BE2C (cell line): Measurements from ENCODE around the gene CYP19A1.

Experiments
- DNase-seq: peaks from one replicate; pipeline ENCODE4 v3.0.0-alpha.2; 2020
- H3K27me3 ChIP-seq: fragments of 250-450 bp; sonication (Bioruptor Pico); 2 replicates; pipeline ENCODE4 v1.5.1; 2020; ENCODE audit warnings: mild to moderate bottlenecking
- H3K36me3 ChIP-seq: fragments of 250-450 bp; sonication (Bioruptor Pico); 2 replicates; pipeline ENCODE4 v1.5.1; 2020; ENCODE audit warnings: mild to moderate bottlenecking
- H3K4me1 ChIP-seq: fragments of 250-450 bp; sonication (Bioruptor Pico); 2 replicates; pipeline ENCODE4 v1.5.1; 2020
- H3K4me3 ChIP-seq: 2 replicates; pipeline ENCODE4 v1.5.1; 2011; ENCODE audit warnings: low read depth, low read length
- H3K9me3 ChIP-seq: fragments of 250-450 bp; sonication (Bioruptor Pico); 2 replicates; pipeline ENCODE4 v1.5.1; 2020
- TF ChIP-seq, protein P1 (sequence below): IDR thresholded peaks from 2 replicates; pipeline ENCODE4 v1.5.1; 2012; ENCODE audit warnings: mild to moderate bottlenecking, low read depth, low read length

The CYP19A1 gene

DNA sequence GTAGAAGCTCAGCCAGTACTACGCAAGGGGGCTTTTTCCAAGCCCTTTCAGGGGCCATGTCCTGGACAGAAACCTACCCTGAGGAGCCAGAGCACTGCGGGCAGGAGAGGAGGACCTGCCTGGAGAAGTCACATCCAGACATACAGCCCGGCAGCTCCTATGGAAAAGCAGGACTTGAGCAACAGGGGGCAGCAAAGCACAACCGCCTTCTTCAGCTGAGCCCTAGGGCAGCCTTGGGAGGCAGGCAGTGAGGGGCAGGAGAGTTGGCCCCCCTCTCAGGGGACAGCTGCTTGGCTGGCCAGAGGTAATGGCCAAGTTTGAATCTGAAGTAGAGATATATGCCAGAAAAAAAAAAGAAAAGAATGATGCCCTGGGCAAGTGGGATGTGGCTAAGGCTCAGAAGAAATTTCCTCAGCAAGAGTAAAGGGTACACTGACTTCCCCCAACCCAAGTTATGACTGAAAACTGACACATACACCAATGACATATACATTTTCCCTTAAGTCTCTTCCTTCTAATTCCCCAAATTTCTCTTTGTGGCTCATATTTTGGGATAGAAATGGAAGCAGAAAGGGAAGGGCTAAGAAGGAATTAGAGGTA is 56.9 kb downstream of the CYP19A1 start:
- peak; percentile 79 for DNase-seq
- Histone ChIP-seq H3K4me3 (no peak overlapping the region), H3K4me1 (peaks cover 5% of the 10 kb centered on the region), H3K9me3 (no peaks in the 10 kb centered on the region; the same call in 1 of the 2 replicates), H3K27me3 (no peaks in the 10 kb centered on the region), H3K36me3 (no peaks in the 10 kb centered on the region)
- TF ChIP-seq, protein P1, sequence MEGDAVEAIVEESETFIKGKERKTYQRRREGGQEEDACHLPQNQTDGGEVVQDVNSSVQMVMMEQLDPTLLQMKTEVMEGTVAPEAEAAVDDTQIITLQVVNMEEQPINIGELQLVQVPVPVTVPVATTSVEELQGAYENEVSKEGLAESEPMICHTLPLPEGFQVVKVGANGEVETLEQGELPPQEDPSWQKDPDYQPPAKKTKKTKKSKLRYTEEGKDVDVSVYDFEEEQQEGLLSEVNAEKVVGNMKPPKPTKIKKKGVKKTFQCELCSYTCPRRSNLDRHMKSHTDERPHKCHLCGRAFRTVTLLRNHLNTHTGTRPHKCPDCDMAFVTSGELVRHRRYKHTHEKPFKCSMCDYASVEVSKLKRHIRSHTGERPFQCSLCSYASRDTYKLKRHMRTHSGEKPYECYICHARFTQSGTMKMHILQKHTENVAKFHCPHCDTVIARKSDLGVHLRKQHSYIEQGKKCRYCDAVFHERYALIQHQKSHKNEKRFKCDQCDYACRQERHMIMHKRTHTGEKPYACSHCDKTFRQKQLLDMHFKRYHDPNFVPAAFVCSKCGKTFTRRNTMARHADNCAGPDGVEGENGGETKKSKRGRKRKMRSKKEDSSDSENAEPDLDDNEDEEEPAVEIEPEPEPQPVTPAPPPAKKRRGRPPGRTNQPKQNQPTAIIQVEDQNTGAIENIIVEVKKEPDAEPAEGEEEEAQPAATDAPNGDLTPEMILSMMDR, result peak; percentile 91

DNA sequence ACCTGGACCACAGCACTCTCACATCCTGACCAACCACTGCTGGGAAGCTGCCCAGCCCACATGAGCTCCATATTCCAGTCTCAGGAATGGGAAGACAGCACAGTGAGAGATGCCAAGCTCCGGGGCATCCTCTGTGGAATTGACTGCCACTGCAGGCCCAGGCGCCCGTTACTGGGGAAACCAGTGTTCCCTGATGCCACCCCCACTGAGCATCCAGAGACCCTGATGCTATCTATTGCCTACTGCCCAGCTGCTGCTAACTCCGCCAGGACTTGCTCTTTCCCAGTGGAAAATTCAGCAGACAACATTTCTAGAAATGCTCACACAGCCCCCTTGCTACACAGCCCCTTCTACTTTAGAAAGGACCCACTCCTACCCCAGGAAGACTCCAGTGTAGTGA is 57.6 kb downstream of the CYP19A1 start:
- H3K36me3 ChIP-seq, result no peaks in the 10 kb centered on the region
- TF ChIP-seq, protein P1, result no peak

DNA sequence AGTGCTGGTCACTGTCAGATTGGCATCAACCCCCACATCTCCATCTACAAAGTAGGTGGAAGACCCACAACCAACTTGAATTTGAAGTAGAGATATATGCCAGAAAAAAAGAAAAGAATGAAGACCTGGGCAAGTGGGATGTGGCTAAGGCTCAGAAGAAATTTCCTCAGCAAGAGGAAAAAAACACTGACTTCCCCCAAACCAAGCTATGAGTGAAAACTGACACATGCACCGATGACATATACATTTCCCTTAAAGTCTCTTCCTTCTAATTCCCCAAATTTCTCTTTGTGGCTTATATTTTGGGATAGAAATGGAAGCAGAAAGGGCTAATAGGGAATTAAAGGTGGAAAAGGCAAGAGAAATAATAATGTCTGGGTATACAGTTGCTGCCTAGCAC is 59.0 kb downstream of the CYP19A1 start:
- no peaks in the 10 kb centered on the region for H3K27me3 ChIP-seq
- no peaks in the 10 kb centered on the region for H3K36me3 ChIP-seq
- no peak for DNase-seq
- TF ChIP-seq, protein P1, result no peak
- peaks cover 5% of the 10 kb centered on the region for H3K4me1 ChIP-seq
- H3K9me3 ChIP-seq, result no peaks in the 10 kb centered on the region; the same call in 1 of the 2 replicates
- H3K4me3 ChIP-seq, result no peak overlapping the region

More for the DNA sequence above, 57.6 kb downstream of the CYP19A1 start:
- Histone ChIP-seq H3K4me1 (peaks cover 5% of the 10 kb centered on the region), H3K4me3 (no peak overlapping the region), H3K9me3 (no peaks in the 10 kb centered on the region; the same call in 1 of the 2 replicates), H3K27me3 (no peaks in the 10 kb centered on the region)
- peak; percentile 54 for DNase-seq

DNA sequence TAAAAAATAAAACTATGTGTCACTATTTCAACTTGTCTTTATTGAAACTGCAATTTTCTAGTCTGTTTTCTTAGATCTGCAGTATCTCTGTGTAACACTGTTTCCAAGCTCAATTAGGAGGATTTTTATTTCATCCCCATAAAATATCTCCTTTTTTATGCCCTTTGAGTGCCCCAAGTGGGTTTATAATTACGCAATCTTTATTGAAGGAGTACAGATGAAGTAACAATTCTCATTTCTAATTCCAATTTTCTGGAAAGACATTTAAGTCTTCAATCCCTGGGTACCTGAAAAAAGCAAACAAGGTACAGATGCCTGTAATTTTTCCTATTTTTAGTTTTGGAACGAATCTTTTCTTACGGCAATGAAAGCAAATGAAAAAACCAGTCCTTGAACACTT is 61.3 kb downstream of the CYP19A1 start:
- TF ChIP-seq, protein P1, result no peak
- H3K4me3 ChIP-seq, result no peak overlapping the region
- no peaks in the 10 kb centered on the region for H3K27me3 ChIP-seq
- H3K9me3 ChIP-seq, result no peaks in the 10 kb centered on the region
- no peaks in the 10 kb centered on the region for H3K36me3 ChIP-seq
- peaks cover 5% of the 10 kb centered on the region; the same call in 1 of the 2 replicates for H3K4me1 ChIP-seq
- no peak for DNase-seq

DNA sequence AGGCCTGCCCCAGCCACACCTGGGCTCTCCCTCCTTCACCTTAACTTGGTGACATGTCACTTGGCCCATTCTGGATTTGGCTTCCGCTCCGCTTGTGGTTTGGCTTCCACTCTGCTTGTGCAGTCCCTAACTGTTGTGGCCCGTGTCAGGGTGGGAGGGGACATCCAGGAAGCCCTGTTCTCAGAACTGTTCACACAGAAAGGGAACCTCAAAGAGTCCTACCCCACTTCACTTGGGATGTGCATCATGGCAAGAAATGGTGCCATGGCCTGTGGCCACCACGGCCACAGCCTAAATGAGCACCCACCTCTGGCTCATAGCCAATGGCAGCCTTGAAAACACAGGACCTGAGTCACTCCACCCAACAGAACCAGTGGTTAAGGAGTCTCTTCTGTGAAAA is 63.4 kb downstream of the CYP19A1 start:
- H3K27me3 ChIP-seq, result no peaks in the 10 kb centered on the region
- H3K4me1 ChIP-seq, result no peaks in the 10 kb centered on the region
- TF ChIP-seq, protein P1, result no peak
- H3K4me3 ChIP-seq, result no peak overlapping the region
- DNase-seq, result no peak
- no peaks in the 10 kb centered on the region for H3K36me3 ChIP-seq
- H3K9me3 ChIP-seq, result no peaks in the 10 kb centered on the region

DNA sequence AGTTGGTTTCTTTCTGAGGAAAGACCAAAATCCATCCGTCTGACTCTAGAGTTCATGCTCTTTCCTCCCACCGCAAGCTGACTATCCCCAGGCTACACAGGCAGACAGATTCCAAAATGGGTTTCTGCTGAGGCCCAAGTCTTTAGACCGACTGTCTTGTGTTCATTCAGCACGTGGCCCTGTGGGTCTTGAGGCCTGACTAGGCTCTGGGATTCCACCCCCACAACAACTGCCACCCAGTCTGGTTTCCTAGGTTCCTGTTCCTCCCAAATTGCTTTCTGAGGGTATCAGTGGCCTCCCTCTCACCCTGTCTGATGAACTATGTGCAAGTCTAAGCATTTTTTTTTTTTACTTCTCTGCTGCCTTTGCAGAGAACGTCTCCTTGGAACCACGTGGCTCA is 67.7 kb downstream of the CYP19A1 start:
- H3K9me3 ChIP-seq, result no peaks in the 10 kb centered on the region
- no peaks in the 10 kb centered on the region for H3K27me3 ChIP-seq
- no peak for DNase-seq
- H3K36me3 ChIP-seq, result no peaks in the 10 kb centered on the region
- TF ChIP-seq, protein P1, result no peak
- H3K4me3 ChIP-seq, result no peak overlapping the region
- no peaks in the 10 kb centered on the region for H3K4me1 ChIP-seq
